Measurements from ENCODE around the gene TSHR.

GRCh38 chr14:81170829-81171195 is 215.4 kb downstream of the TSHR start:
- TF ChIP-seq ZNF317 (CRISPR knock-in tag; IDR thresholded peaks at IDR 0.05; ENCODE audit: borderline replicate concordance, low read depth) (no peak), USF2 (CRISPR knock-in tag; IDR thresholded peaks at IDR 0.05) (no peak)
